ENCODE measurements around the gene AGAP3.
A peak's percentile ranks its signal among the peaks of the same experiment; 100 is the strongest.

Gene AGAP3

GRCh38 chr7:151083071-151083823, 3.0 kb upstream of the AGAP3 start, which contains the start of gene TMUB1:
TMUB1 (minus strand) TSS chr7:151083493; CDS start chr7:151082563, 930 bp downstream.
- H3K4me3 ChIP-seq (ENCODE audit: low read depth, low read length) = peak within 1 kb of the TSS; percentile 93
- in situ Hi-C loops (cut with HindIII; ENCODE audit: low sequenced_read_pairs) = no loop called here
- DNase-seq (ENCODE audit: low read depth) = no peak
- TF ChIP-seq CTCF (IDR thresholded peaks at IDR 0.05; ENCODE audit: low read depth, low read length, missing control alignments) = no peak

- no peak for TF ChIP-seq CTCF (IDR thresholded peaks at IDR 0.05; ENCODE audit: low read depth, low read length, missing control alignments)
- H3K4me3 ChIP-seq (ENCODE audit: low read depth, low read length) = peak overlapping the region; percentile 93
- no peak for DNase-seq (ENCODE audit: low read depth)
- in situ Hi-C loops (cut with HindIII; ENCODE audit: low sequenced_read_pairs) = no loop called here
Measured at GRCh38 chr7:151083824-151084160, 2.5 kb upstream of the AGAP3 start.

GRCh38 chr7:151085329-151085690, 965 bp upstream of the AGAP3 start:
- H3K4me3 ChIP-seq (ENCODE audit: low read depth, low read length) = peak overlapping the region; percentile 55
- TF ChIP-seq CTCF (IDR thresholded peaks at IDR 0.05; ENCODE audit: low read depth, low read length, missing control alignments) = no peak
- no peak for DNase-seq (ENCODE audit: low read depth)
- in situ Hi-C loops (cut with HindIII; ENCODE audit: low sequenced_read_pairs) = no loop called here

- DNase-seq (ENCODE audit: low read depth) = no peak
- TF ChIP-seq CTCF (IDR thresholded peaks at IDR 0.05; ENCODE audit: low read depth, low read length, missing control alignments) = no peak
- in situ Hi-C loops (cut with HindIII; ENCODE audit: low sequenced_read_pairs) = no loop called here
- peak overlapping the region; percentile 55 for H3K4me3 ChIP-seq (ENCODE audit: low read depth, low read length)
Measured at GRCh38 chr7:151086802-151087244, 548 bp downstream of the AGAP3 start.

GRCh38 chr7:151087245-151088018, 1.2 kb downstream of the AGAP3 start:
- TF ChIP-seq CTCF (IDR thresholded peaks at IDR 0.05; ENCODE audit: low read depth, low read length, missing control alignments) = no peak
- no peak for DNase-seq (ENCODE audit: low read depth)
- in situ Hi-C loops (cut with HindIII; ENCODE audit: low sequenced_read_pairs) = no loop called here
- H3K4me3 ChIP-seq (ENCODE audit: low read depth, low read length) = peak overlapping the region; percentile 55

GRCh38 chr7:151088019-151088855, 2.0 kb downstream of the AGAP3 start:
- in situ Hi-C loops (cut with HindIII; ENCODE audit: low sequenced_read_pairs) = no loop called here
- no peak for TF ChIP-seq CTCF (IDR thresholded peaks at IDR 0.05; ENCODE audit: low read depth, low read length, missing control alignments)
- no peak for DNase-seq (ENCODE audit: low read depth)
- peak overlapping the region; percentile 55 for H3K4me3 ChIP-seq (ENCODE audit: low read depth, low read length)
